K562 (cell line): ENCODE measurements around the gene IGSF9. TPM values are rescaled to one million over a fixed set of nuclear protein-coding genes. Genes with fewer than 3 reads are reported as not detected.

Source experiments
- IRF2 ChIP-seq: sonication (generic); formaldehyde crosslinking; IDR thresholded peaks from 2 replicates; pipeline ENCODE4 v1.8.1; 2022; ENCODE audit warnings: mild to moderate bottlenecking, missing genetic modification reagents
- SLC30A9 ChIP-seq: fragments of 250-450 bp; sonication (Bioruptor Pico); IDR thresholded peaks from 2 replicates; pipeline ENCODE4 v1.8.0; 2022; ENCODE audit warnings: mild to moderate bottlenecking, moderate library complexity
- ZNF551 ChIP-seq: fragments of 250-450 bp; sonication (Bioruptor Pico); IDR thresholded peaks from 2 replicates; pipeline ENCODE4 v1.5.0; 2021; ENCODE audit warnings: mild to moderate bottlenecking, moderate library complexity
- polyA plus RNA-seq, 8 experiments: library from polyadenylated mRNA; depleted of rRNA in 4 of 8; stranded (reverse) in 5 of 8; unstranded in 3 of 8; fragments of >200 nt; fragmentation: Nextera tagmentation in 2 of 8; fragmentation: Illumina TruSeq in 1 of 8; extraction: Ambion mirVana in 2 of 8; extraction: Trizol in 1 of 8; gene quantifications; 2 replicates each; pipeline versions ENCODE4 v1.2.1 to v1.2.3, GENCODE V29; 2011 to 2014; ENCODE audit warnings: inconsistent platforms in 1 of 8, missing spikeins in 1 of 8
- total RNA-seq, 7 experiments: library from RNA; depleted of rRNA in 6 of 7; stranded (reverse); fragments of >200 nt in 6 of 7; fragmentation: Illumina TruSeq in 2 of 7; extraction: Trizol in 2 of 7; gene quantifications; 2 replicates each; pipeline versions ENCODE4 v1.2.1 to v1.2.3, GENCODE V29; 2011 to 2021; ENCODE audit warnings: low replicate concordance in 1 of 7
- TF ChIP-seq, protein P1 (sequence below): fragments of 200-600 bp; sonication (generic); IDR thresholded peaks from one replicate; pipeline ENCODE4 v1.6.1; 2012; ENCODE audit warnings: mild to moderate bottlenecking, low read depth, low read length, inconsistent platforms

Gene IGSF9
- total and polyA plus RNA-seq, 9 of the 15 experiments (the other 6 are each of a cell fraction or from before 2014, with no cell fraction given): 0.03 to 0.29 (median 0.07) TPM; not detected in 1

GRCh38 chr1:159939678-159940002 is 5.8 kb downstream of the IGSF9 start (continued):
- TF ChIP-seq ZNF551 (no peak), IRF2 (CRISPR knock-in tag) (no peak), SLC30A9 (CRISPR knock-in tag) (no peak)
- TF ChIP-seq, protein P1, sequence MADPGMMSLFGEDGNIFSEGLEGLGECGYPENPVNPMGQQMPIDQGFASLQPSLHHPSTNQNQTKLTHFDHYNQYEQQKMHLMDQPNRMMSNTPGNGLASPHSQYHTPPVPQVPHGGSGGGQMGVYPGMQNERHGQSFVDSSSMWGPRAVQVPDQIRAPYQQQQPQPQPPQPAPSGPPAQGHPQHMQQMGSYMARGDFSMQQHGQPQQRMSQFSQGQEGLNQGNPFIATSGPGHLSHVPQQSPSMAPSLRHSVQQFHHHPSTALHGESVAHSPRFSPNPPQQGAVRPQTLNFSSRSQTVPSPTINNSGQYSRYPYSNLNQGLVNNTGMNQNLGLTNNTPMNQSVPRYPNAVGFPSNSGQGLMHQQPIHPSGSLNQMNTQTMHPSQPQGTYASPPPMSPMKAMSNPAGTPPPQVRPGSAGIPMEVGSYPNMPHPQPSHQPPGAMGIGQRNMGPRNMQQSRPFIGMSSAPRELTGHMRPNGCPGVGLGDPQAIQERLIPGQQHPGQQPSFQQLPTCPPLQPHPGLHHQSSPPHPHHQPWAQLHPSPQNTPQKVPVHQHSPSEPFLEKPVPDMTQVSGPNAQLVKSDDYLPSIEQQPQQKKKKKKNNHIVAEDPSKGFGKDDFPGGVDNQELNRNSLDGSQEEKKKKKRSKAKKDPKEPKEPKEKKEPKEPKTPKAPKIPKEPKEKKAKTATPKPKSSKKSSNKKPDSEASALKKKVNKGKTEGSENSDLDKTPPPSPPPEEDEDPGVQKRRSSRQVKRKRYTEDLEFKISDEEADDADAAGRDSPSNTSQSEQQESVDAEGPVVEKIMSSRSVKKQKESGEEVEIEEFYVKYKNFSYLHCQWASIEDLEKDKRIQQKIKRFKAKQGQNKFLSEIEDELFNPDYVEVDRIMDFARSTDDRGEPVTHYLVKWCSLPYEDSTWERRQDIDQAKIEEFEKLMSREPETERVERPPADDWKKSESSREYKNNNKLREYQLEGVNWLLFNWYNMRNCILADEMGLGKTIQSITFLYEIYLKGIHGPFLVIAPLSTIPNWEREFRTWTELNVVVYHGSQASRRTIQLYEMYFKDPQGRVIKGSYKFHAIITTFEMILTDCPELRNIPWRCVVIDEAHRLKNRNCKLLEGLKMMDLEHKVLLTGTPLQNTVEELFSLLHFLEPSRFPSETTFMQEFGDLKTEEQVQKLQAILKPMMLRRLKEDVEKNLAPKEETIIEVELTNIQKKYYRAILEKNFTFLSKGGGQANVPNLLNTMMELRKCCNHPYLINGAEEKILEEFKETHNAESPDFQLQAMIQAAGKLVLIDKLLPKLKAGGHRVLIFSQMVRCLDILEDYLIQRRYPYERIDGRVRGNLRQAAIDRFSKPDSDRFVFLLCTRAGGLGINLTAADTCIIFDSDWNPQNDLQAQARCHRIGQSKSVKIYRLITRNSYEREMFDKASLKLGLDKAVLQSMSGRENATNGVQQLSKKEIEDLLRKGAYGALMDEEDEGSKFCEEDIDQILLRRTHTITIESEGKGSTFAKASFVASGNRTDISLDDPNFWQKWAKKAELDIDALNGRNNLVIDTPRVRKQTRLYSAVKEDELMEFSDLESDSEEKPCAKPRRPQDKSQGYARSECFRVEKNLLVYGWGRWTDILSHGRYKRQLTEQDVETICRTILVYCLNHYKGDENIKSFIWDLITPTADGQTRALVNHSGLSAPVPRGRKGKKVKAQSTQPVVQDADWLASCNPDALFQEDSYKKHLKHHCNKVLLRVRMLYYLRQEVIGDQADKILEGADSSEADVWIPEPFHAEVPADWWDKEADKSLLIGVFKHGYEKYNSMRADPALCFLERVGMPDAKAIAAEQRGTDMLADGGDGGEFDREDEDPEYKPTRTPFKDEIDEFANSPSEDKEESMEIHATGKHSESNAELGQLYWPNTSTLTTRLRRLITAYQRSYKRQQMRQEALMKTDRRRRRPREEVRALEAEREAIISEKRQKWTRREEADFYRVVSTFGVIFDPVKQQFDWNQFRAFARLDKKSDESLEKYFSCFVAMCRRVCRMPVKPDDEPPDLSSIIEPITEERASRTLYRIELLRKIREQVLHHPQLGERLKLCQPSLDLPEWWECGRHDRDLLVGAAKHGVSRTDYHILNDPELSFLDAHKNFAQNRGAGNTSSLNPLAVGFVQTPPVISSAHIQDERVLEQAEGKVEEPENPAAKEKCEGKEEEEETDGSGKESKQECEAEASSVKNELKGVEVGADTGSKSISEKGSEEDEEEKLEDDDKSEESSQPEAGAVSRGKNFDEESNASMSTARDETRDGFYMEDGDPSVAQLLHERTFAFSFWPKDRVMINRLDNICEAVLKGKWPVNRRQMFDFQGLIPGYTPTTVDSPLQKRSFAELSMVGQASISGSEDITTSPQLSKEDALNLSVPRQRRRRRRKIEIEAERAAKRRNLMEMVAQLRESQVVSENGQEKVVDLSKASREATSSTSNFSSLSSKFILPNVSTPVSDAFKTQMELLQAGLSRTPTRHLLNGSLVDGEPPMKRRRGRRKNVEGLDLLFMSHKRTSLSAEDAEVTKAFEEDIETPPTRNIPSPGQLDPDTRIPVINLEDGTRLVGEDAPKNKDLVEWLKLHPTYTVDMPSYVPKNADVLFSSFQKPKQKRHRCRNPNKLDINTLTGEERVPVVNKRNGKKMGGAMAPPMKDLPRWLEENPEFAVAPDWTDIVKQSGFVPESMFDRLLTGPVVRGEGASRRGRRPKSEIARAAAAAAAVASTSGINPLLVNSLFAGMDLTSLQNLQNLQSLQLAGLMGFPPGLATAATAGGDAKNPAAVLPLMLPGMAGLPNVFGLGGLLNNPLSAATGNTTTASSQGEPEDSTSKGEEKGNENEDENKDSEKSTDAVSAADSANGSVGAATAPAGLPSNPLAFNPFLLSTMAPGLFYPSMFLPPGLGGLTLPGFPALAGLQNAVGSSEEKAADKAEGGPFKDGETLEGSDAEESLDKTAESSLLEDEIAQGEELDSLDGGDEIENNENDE: no peak
